Vagina (tissue), 2 donors: Measurements from ENCODE around the gene PLEKHG2. TPM values are rescaled to one million over a fixed set of nuclear protein-coding genes. Genes with fewer than 3 reads are reported as not detected.

ENCODE experiments used
- DNase-seq, 2 donors: peaks; one replicate each; pipeline ENCODE4 v3.0.0-alpha.2; 2017; ENCODE audit errors: extremely low spot score in 2 of 2
- H3K27ac ChIP-seq: fragments of 200-600 bp; sonication (generic); one replicate; pipeline ENCODE4 v1.5.1; 2019
- H3K27me3 ChIP-seq: fragments of 200-600 bp; sonication (generic); one replicate; pipeline ENCODE4 v1.5.1; 2019
- H3K36me3 ChIP-seq, 2 donors: fragments of 200-600 bp; sonication (generic); one replicate each; pipeline ENCODE4 v1.5.1; 2017 to 2019
- H3K4me1 ChIP-seq: fragments of 200-600 bp; sonication (generic); one replicate; pipeline ENCODE4 v1.5.1; 2019
- H3K4me3 ChIP-seq, 2 donors: fragments of 200-600 bp; sonication (generic); 1 replicate in 1 of 2; 2 replicates in 1 of 2; pipeline ENCODE4 v1.5.1; 2016 to 2019
- H3K9me3 ChIP-seq: fragments of 200-600 bp; sonication (generic); one replicate; pipeline ENCODE4 v1.5.1; 2019
- CTCF ChIP-seq, 3 experiments: fragments of 450-650 bp in 2 of 3; fragments of 200-600 bp in 1 of 3; sonication (generic) in 1 of 3; IDR thresholded peaks; one replicate each; pipeline ENCODE4 v1.5.1; 2017 to 2019; ENCODE audit warnings: antibody characterized with exemption in 3 of 3, mild to moderate bottlenecking in 2 of 3, moderate library complexity in 2 of 3
- POLR2A ChIP-seq, 2 donors: fragments of 450-650 bp; IDR thresholded peaks; one replicate each; pipeline ENCODE4 v1.6.1; 2017; ENCODE audit warnings: antibody characterized with exemption in 2 of 2, mild to moderate bottlenecking in 2 of 2, moderate library complexity in 2 of 2
- POLR2AphosphoS5 ChIP-seq, 2 donors: sonication (generic); formaldehyde crosslinking; IDR thresholded peaks; one replicate each; pipeline ENCODE4 v1.9.0; 2017; ENCODE audit warnings: antibody characterized with exemption in 2 of 2, mild to moderate bottlenecking in 2 of 2, low read depth in 1 of 2; ENCODE audit not compliant: insufficient read depth in 1 of 2
- intact Hi-C: fragments of 100-400 bp; cut with DNase I; formaldehyde crosslinking; loops from one replicate; pipeline ENCODE4 v1.15.1; 2023
- total RNA-seq: library from RNA; depleted of rRNA; stranded (reverse); fragments of >200 nt; gene quantifications from one replicate; pipeline ENCODE4 v1.2.3, GENCODE V29; 2016

Gene PLEKHG2
- total RNA-seq, 1 donor from 2014 or later = 18.9 TPM

- H3K36me3 ChIP-seq = peaks cover 0 to 85% of the 10 kb centered on the region in 2 donors
- H3K4me3 ChIP-seq = no peak overlapping the region
- no peak overlapping the region for H3K27ac ChIP-seq
- no peaks in the 10 kb centered on the region for H3K9me3 ChIP-seq
- intact Hi-C loops = no loop called here
- DNase-seq = no peak
- no peaks in the 10 kb centered on the region for H3K4me1 ChIP-seq
- no peaks in the 10 kb centered on the region for H3K27me3 ChIP-seq
- TF ChIP-seq POLR2A (IDR thresholded peaks at IDR 0.05) (no peak), CTCF (IDR thresholded peaks at IDR 0.05) (no peak), POLR2AphosphoS5 (IDR thresholded peaks at IDR 0.05; ENCODE audit: insufficient read depth in 1 of 2, low read depth in 1 of 2) (no peak)
Observed at GRCh38 chr19:39382991-39383828, 29.3 kb upstream of the PLEKHG2 start.

GRCh38 chr19:39384839-39385568 is 27.5 kb upstream of the PLEKHG2 start:
- Histone ChIP-seq H3K27me3 (no peaks in the 10 kb centered on the region), H3K36me3 (peaks cover 0 to 77% of the 10 kb centered on the region in 2 donors), H3K4me3 (no peak overlapping the region), H3K27ac (no peak overlapping the region), H3K4me1 (peaks cover 8% of the 10 kb centered on the region), H3K9me3 (no peaks in the 10 kb centered on the region)
- no peak for DNase-seq
- no peak for TF ChIP-seq POLR2AphosphoS5 (IDR thresholded peaks at IDR 0.05; ENCODE audit: insufficient read depth in 1 of 2, low read depth in 1 of 2)
- no peak for TF ChIP-seq POLR2A (IDR thresholded peaks at IDR 0.05)
- TF ChIP-seq CTCF (IDR thresholded peaks at IDR 0.05) = no peak
- intact Hi-C loops = no loop called here

- Histone ChIP-seq H3K36me3 (peaks cover 0 to 69% of the 10 kb centered on the region in 2 donors), H3K4me3 (no peak overlapping the region), H3K27ac (no peak overlapping the region), H3K4me1 (peaks cover 14% of the 10 kb centered on the region), H3K27me3 (no peaks in the 10 kb centered on the region), H3K9me3 (no peaks in the 10 kb centered on the region)
- no peak for DNase-seq
- TF ChIP-seq POLR2AphosphoS5 (IDR thresholded peaks at IDR 0.05; ENCODE audit: insufficient read depth in 1 of 2, low read depth in 1 of 2) (no peak), POLR2A (IDR thresholded peaks at IDR 0.05) (no peak)
- intact Hi-C loops = no loop called here
Observed at GRCh38 chr19:39385629-39386411, 26.6 kb upstream of the PLEKHG2 start.

GRCh38 chr19:39386557-39386956 is 25.9 kb upstream of the PLEKHG2 start:
- intact Hi-C loops = no loop called here
- Histone ChIP-seq H3K4me1 (peaks cover 14% of the 10 kb centered on the region), H3K36me3 (peaks cover 0 to 61% of the 10 kb centered on the region in 2 donors), H3K27me3 (no peaks in the 10 kb centered on the region), H3K4me3 (no peak overlapping the region), H3K27ac (no peak overlapping the region), H3K9me3 (no peaks in the 10 kb centered on the region)
- no peak for DNase-seq
- TF ChIP-seq POLR2AphosphoS5 (IDR thresholded peaks at IDR 0.05; ENCODE audit: insufficient read depth in 1 of 2, low read depth in 1 of 2) = no peak
- TF ChIP-seq CTCF (IDR thresholded peaks at IDR 0.05) = no peak
- no peak for TF ChIP-seq POLR2A (IDR thresholded peaks at IDR 0.05)

- Histone ChIP-seq H3K27me3 (no peaks in the 10 kb centered on the region), H3K4me3 (no peak overlapping the region), H3K9me3 (no peaks in the 10 kb centered on the region), H3K36me3 (peaks cover 0 to 49% of the 10 kb centered on the region in 2 donors), H3K27ac (peak overlapping the region; percentile 13), H3K4me1 (peaks cover 29% of the 10 kb centered on the region)
- intact Hi-C loops = no loop called here
- no peak for TF ChIP-seq POLR2AphosphoS5 (IDR thresholded peaks at IDR 0.05; ENCODE audit: insufficient read depth in 1 of 2, low read depth in 1 of 2)
- no peak for TF ChIP-seq POLR2A (IDR thresholded peaks at IDR 0.05)
- no peak for TF ChIP-seq CTCF (IDR thresholded peaks at IDR 0.05)
- no peak for DNase-seq
Observed at GRCh38 chr19:39388657-39389056, 23.8 kb upstream of the PLEKHG2 start.
